ENCODE data around the gene PDGFD.

Gene PDGFD

DNA sequence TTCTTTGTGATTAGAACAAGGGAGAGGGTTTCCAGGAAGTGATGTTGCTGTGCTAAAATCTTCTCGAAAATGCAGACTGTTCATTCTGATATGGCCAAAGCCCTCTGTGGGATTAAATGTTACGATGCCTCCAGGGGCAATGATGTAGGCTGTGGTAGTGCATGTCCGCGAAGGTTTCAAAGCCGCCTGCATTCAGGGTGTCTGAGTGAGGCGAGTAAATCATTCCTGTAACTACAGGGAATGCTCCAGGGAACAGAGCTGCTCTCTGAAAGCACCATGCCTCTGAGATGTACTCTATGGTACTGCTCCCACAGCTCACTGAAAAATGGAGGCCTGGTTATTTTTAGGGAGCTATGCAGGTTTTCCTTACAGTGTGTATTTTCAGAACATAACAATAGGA, 21.2 kb downstream of the PDGFD start:
- DNase-seq: no peak

DNA sequence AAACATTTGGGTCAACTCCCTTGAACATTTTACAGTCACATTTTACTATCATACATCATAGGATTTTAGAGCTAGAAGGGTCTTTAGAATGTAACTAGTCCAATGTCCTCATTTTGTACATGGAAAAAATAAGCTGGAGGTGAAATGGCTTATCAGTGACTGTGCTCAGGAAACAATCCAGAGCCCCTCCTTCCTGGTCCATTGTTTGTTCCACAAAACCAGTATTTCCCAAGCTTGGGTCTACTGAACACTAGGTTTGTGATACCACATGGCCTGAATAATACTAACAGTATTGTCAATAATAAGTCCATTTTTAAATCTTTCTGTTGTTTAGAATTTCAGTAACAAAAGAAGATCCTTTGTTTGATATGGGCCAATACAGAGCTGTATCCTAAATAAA, 27.1 kb downstream of the PDGFD start:
- DNase-seq: no peak

DNA sequence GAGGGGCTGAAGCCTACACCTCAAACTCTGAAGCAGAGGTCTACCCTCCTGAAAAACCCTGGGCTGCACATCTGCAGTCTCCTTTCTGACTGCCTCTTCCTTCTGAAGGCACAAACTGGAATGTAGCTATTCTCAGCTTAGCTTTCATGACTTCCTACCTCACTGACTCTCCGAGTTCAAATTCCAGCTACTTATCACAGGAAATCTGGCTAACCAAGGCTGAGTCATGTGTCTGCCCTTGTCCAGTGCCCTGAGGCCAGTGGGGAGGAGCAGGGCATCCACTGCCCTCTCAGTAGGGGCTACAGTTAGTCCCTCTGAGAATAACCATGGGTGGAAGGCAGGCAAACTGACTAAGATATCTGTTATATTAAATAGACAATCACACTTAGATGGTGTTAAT, 29.2 kb downstream of the PDGFD start:
- DNase-seq: peak; percentile 46

DNA sequence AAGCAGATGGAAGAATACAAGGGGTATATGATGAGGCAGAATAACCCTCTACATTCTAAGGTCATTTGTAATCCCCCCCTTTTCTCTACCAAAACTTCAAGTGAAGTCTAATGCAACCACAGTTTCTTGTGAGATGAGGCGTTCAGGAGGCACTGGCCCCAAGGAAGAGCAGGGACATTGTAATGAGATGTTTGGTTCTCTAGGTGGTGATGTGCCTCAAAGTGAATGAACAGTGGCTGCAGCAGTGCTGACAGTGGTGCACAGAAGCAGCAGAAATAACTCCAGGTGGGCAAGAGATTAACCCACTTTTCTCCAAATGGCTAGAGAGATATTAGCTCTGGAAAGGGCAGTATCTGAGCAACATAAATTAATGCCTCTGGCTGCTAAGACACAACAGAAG, 33.8 kb downstream of the PDGFD start:
- no peak for DNase-seq

DNA sequence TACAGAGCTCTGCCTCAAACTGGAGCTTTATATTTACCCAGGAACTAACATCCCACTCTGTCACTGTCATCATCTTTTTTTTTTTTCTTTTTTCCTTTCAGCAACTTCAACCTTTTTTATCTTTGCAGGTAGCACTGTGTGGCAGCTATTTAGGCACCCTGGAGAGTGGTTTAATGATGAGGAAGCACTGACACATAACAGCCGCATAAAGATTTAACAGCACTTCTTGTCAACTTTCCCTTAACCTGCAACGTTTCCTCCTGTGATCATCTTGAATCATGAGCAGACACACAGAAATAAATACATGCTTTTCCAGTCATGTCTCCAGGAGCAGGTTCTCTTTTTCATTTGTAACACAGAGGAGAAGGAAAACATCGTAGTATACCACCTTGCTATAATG, 34.8 kb downstream of the PDGFD start:
- DNase-seq: no peak

DNA sequence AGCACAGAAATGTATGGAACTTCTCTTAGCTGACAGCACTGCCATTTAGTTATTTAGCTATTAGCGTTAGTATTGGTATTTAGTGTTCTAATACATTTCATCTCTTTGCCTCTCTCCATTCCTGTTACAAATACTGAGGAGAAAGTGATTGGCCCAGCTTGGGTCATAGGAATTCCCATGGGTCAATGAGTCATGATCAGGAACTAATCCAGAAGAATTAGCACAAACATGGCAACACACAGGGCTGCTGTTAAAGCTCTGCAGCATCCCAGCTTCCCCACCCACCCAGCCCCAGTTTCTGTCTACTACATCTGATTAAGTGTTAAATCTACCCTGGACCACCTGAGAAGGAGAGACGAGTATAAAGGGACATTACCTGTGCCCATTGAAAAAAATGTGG, 36.1 kb downstream of the PDGFD start:
- peak; percentile 77 for DNase-seq

DNA sequence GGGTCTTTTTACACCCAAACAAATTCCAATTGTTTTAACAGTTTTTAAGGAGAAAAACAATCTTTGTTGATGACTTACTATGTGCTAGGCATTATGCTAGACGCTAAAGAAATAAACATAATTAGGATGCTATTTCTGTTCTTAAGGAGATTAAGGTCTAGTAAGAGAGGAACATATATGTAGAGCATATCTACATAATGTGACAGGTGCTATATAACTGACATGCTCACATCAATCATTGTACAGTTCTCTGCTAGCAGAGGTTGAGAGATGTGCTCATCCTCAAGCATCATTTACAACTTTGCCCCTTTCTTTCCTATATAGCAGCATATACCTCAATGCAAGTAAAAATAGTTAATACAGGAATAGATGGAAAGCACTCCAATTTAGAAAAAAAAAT, 37.5 kb downstream of the PDGFD start:
- no peak for DNase-seq

DNA sequence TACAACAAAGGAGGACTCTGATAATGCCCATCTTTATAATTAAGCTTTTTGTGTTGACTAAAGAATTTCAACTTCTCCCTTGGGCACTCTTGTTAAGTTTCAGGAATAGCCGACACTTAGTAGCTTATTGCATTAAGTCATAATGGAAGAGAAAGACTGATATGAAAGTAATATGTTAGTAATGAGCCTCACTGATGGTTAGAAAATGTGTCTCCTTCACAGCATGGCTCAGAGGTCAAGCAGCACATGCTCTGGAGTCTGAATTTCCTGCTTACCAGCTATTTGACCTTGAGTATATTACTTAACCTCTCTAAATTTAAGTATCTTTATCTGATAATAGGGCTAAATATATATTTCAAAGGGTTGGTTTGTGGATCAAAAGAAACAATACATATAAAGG, 39.0 kb downstream of the PDGFD start:
- DNase-seq: no peak

DNA sequence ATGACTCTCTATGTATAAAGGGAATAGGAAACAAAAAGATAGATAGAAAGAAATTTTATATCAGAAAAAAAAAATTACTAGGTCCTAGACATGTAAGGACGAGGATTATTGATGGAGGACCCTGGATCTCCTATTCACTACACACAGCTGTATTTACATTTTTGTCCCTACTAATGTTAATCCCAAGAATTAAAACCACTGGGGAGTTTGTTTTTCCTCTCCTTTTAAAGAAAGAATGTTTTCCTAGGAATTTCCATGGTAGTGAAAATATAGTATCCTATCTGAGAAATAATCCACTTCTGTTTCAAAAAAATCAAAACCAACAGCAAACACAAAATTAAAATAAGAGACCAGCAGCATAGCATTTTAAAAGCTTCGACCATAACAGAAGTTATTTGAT, 41.1 kb downstream of the PDGFD start:
- no peak for DNase-seq

DNA sequence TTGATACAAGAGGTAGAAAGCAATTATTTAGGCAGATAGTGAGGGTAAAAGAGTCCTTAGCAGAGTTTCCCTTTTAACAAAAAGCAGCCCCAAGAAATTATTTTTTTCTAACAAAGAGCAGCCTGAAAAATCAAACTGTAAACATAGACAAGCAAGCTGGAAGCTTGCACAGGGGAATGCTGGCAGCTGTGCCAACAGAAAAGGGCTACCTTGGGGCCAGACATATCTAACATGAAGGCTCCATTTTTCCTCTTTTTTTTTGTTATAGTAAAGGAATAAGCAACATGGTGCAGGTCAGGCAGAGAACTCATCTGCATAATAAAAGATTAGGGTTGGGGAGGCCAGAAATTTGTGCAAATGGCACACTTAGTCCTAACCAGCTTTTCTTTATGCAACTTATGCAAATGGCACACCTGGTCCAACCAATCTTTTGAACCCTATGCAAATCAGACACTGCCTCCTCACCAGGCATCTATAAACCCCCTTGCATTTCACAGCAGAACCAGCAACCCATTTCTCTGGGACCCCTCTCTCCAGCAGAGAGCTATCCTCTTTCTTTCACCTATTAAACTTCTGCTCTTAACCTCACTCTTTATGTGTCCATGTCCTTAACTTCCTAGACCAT, 41.8 kb downstream of the PDGFD start:
- no peak for DNase-seq

DNA sequence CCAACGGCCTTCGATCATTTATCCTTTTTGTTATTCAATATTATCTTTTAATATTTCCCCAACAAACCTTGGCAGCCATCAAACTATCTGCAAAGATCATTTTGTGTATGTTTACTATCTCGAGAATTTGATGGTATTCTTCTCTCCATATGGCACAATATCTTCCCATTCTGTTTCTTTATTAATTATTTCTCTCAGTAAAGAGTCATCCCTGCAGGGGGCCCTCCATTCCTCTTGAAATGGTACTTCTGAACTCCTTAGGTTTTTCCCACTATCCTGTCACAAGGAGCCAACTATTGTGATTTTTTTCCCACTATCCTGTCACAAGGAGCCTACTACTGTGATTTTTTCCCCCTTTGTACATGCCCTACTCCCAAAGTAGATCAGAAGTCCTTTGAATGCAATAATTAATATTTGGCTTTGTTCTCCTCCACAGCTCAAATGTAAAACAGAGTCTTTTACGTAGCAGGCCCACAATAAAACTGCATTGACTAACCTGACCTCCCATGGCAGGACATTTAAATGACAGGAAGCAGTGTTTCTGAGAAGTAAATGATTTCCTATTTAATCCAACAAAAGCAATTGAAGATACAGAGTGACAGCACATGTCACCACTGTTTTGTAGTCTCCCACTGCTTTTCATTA, 43.3 kb downstream of the PDGFD start:
- no peak for DNase-seq

DNA sequence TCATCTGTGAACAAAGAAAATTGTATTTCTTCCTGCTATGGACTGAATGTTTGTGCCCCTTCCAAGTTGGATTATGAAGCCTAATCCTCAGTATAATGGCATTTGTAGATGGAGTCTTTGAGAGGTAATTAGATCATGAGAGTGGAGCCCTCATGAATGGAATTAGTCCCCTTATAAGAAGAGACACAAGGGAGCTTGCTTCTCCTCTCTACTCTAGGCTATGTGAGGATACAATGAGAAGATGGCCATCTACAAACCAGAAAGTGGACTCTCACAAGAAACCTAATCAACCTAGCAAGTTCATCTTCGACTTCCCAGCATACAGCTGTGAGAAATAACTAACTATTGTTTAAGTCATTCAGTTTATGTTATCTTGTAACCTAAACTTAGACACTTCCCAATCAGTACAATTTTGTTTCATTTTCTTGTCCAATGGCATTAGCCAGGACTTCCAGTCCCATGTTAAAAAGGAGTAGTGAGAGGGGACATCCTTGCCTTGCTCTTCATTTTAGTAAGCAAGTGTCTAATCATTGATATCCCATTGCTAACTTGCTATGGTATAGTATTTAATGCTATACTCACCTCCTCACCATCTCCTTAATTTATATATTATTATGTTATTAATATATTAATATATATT, 45.7 kb downstream of the PDGFD start:
- no peak for DNase-seq

DNA sequence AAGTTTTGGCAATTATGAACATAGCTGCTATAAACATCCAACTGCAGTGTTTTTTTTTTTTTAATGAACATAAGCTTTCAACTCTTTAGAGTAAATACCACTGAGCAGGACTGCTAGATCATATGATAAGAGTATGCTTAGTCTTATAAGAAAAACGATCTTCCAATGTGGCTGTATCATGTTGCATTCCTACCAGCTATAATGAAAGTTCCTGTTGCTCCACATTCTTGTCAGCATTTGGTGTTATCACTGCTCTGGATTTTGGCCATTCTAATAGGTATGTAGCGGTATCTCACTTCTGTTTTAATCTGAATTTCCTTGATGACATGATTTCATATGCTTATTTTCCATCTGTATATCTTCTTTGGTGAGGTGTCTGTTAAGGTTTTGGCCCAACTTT, 50.4 kb downstream of the PDGFD start:
- DNase-seq: no peak

DNA sequence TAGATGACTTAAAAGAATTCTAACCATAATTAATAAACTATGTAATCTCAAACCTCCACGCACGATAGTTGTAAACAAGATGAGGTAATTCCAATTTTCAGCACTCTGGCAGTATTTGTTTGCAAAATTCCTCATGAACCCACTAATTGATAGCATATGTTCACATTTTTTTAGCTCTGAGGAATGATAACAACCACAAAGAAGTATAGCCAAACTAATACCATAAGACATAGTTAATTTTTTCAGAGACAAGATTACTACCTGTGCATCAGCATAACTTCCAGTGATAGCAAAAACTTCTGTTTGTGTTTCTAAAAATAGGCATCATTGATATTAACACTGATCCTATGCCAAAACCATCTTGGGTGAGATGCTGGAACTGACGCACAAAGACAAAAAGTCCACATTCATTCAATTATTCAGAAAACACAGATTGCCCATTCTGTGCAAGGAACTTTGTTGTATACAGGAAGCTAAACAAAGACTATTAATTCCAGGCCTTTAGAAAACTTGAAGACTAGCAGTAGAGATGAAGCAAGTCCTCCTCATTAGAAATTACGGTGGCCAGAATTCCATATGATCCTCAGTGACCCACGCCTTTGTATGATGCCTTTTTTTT, 57.7 kb downstream of the PDGFD start:
- DNase-seq: peak; percentile 88

DNA sequence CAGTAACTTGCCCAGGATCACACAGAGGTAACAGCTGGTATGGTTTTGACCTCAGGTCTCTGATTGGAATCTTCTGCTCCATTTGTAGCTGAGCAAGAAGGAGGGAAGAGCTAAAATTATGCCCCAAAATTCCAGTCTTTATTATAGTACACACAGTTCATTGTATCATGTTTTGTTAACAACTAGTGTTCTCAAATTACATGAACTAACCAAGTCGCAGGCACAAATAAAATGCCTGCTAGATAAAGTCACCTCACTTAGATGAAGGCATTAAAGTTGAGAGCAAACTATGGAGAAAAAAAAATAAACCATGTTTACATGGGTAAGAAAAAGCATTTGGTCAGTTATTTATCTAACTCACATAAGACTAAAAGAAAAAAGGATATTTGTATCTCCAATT, 58.8 kb downstream of the PDGFD start:
- DNase-seq: no peak

DNA sequence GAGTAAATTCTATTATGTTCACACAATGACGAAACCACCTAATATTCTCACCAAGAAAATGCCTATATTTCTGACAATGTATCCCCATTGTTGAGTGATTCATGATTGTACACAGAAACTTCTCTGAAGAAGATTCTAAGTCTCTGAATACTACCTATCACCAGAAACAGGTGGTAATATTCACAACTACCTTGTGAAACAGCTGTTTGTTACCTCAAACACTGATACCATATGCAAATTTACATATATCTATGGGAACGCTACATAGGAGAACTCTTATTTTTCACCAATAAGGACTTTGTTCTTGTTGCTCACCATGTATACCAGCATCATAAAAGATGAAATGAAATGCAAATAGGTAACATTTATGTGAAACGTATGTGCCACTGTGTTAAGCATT, 59.3 kb downstream of the PDGFD start:
- DNase-seq: no peak

DNA sequence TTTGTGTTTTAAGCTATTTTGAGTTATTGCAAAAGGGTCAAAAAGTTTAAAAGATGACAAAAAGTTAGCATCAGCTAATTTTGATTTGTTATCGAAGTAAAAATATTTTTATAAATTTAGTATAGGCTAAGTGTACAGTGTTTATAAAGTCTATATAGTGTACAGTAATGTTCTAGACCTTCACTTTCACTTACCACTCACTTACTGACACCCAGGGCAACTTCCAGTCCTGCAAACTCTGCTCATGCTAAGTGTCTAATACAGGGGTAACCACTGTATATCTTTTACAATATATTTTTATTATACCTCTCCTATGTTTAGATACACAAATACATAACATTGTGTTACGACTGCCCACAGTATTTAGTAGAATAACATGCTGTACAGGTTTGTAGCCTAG, 59.7 kb downstream of the PDGFD start:
- no peak for DNase-seq

DNA sequence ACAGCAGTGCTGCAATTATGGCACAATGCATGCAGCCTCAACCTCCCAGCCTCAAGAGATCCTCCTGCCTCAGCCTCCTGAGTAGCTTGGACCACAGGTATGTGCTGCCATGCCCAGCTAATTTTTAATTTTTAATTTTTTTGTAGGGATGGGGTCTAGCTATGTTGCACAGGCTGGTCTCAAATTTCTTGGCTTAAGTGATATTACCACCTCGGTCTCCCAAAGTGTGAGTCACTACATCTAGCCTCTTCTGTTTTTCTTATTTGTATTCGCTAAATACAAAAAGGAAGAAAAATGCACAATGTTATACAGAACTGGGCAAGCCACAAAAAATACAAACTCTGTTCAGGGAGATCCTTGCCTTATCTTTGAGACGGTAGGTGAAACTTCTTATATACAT, 65.4 kb downstream of the PDGFD start:
- no peak for DNase-seq

DNA sequence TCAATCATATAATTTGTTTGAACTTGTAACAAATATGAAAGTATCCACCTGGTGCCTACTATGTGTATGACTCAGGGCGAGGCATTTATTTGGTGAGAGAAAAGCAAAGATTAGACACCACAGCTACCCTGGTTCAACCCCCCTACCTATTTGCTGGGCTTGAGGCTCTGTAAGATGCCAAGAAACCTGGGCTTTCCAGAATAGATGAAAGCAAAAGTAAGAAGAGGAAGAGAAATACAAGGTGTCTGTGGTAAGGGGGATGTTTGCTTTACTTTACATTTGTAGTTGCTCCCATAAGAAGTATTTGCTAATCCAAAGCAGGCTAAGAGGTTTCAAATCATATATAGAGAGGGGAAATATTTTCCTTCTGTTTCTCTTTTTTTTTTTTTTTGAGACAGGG, 65.8 kb downstream of the PDGFD start:
- no peak for DNase-seq

DNA sequence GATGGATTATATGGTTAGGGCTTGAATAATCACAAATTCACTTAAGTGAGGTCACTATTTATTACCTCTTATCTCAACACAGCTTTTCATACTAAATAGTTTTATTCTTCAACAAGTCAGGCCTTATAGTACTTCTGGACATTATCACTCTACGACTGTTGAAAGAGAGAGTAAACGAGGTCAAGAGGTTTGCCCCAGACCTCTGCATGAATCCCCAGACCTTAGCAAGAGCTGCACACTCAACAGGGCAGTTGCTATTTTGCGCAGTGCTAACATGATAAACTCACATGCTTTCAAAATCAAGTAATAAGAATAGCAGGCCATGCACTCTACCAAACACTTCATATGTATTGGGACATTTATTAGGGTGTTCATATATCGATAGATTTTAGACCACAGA, 67.0 kb downstream of the PDGFD start:
- DNase-seq: no peak

DNA sequence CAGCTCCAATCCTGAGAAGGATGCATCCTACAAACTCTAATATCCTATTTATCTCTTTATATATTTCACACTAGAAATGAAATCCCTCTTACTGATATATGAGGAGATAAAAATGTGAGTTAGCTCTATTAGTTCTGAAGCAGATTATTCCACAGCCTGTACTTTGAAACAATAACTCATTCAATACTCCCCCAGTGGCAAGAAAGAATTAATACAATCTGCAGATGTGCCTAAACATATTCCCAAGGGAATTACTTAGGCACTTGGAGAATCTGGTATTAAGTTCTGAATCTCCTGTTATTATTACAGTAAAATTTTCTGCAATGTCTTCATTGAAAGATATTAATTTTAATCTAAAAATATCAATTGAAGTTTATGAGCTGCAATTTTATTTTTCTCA, 68.2 kb downstream of the PDGFD start:
- DNase-seq: peak; percentile 70

DNA sequence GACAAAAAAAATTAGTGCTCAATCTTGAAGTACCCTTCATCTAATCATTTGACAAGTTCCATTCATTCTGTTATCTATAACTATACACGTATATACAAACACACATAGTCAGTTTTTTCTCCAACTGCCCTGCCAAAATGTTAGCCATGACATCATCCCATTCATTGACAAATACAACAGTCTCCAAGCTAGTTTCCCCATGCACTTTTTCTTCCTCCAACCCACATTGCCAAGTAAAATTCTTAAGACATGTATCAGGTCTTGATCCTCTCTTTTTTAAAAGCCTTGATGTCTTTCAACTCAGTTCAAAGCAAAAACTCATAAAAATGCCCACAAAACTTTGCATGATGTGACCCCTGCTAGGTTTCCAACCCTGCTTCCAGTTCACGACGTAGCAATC, 69.4 kb downstream of the PDGFD start:
- peak; percentile 66 for DNase-seq

DNA sequence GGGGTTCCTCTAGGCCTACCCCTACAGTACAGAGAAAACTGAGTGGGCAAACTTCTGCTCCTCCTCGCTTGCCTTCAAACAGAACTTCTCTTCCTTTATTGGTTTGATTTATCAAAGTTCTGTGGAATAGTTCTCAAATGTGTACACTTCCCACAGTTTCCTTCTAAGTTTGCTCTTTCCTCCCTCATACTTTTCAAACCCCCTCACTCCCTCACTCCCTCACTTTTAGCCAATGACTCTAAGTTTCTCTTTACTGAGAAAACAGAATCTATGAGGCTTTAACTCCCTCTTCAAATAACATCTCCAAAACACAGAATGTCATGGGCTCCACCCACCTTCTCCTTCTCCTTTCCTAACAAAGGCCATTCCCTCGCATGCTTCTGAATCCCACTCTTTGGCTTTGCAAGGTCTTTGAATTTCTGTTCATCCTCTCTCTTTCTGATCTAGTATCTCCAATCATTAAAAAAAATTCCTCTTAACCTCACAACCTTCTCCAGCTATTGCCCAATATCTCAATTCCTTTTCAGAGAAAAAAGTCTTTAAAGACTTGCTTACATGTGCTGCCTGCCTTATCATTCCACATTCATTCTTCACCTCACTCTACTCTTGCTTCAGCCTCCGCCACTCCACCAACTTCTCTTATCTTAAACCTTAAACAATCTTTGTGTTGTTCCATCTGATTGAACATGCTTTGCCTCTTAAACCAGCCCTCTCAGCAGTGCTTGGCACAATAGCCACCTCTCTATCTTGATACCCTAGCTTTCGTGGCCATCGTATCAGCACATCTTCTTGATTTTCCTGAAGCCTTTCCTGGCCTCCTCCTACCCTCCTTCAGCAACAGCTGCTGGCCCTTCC, 70.3 kb downstream of the PDGFD start:
- DNase-seq: peak; percentile 32
